Measurements from ENCODE around the gene TEPSIN.

- TF ChIP-seq CTCF (IDR thresholded peaks at IDR 0.05) (no peak), POLR2A (IDR thresholded peaks at IDR 0.05) (no peak), POLR2AphosphoS5 (IDR thresholded peaks at IDR 0.05) (no peak), EP300 (IDR thresholded peaks at IDR 0.05) (no peak)
Observed at GRCh38 chr17:81208651-81209050, 30.2 kb downstream of the TEPSIN start.
